Hepatocyte (in vitro differentiated cells): ENCODE results near the gene TACR2. TPM values are rescaled to one million over a fixed set of nuclear protein-coding genes. Genes with fewer than 3 reads are reported as not detected.

Experiments used
- DNase-seq: peaks from one replicate; pipeline ENCODE4 v3.0.0-alpha.2; 2016; ENCODE audit warnings: low spot score
- H2AFZ ChIP-seq: fragments of 200-600 bp; sonication (generic); 2 replicates; pipeline ENCODE4 v1.6.0; 2016; ENCODE audit warnings: antibody characterized with exemption, mild to moderate bottlenecking
- H3K27ac ChIP-seq: fragments of 200-600 bp; sonication (generic); 2 replicates; pipeline ENCODE4 v1.5.1; 2016; ENCODE audit warnings: mild to moderate bottlenecking
- H3K27me3 ChIP-seq: fragments of 200-600 bp; sonication (generic); 2 replicates; pipeline ENCODE4 v1.6.1; 2016
- H3K36me3 ChIP-seq: fragments of 200-600 bp; sonication (generic); replicated peaks from 2 replicates; pipeline ENCODE4 v1.5.1; 2016; ENCODE audit warnings: low read depth; ENCODE audit not compliant: insufficient read depth
- H3K4me1 ChIP-seq: fragments of 200-600 bp; sonication (generic); 2 replicates; pipeline ENCODE4 v1.5.1; 2016; ENCODE audit warnings: mild to moderate bottlenecking, moderate library complexity; ENCODE audit not compliant: insufficient read depth
- H3K4me2 ChIP-seq: fragments of 200-600 bp; sonication (generic); 2 replicates; pipeline ENCODE4 v1.6.0; 2016
- H3K4me3 ChIP-seq: fragments of 200-600 bp; sonication (generic); 2 replicates; pipeline ENCODE4 v1.5.1; 2016; ENCODE audit warnings: mild to moderate bottlenecking
- H3K79me2 ChIP-seq: fragments of 200-600 bp; sonication (generic); 2 replicates; pipeline ENCODE4 v1.6.0; 2017; ENCODE audit warnings: mild to moderate bottlenecking
- H3K9me2 ChIP-seq: fragments of 200-600 bp; sonication (generic); replicated peaks from 2 replicates; pipeline ENCODE4 v1.6.0; 2017; ENCODE audit warnings: mild to moderate bottlenecking; ENCODE audit not compliant: insufficient read depth
- H3K9me3 ChIP-seq: fragments of 200-600 bp; sonication (generic); 2 replicates; pipeline ENCODE4 v1.5.1; 2016; ENCODE audit warnings: low read depth, mild to moderate bottlenecking
- H4K20me1 ChIP-seq: fragments of 200-600 bp; sonication (generic); 2 replicates; pipeline ENCODE4 v1.6.0; 2016; ENCODE audit warnings: mild to moderate bottlenecking; ENCODE audit not compliant: insufficient read depth, poor library complexity, severe bottlenecking
- CTCF ChIP-seq: fragments of 200-600 bp; sonication (generic); IDR thresholded peaks from 2 replicates; pipeline ENCODE4 v1.5.1; 2016; ENCODE audit warnings: antibody characterized with exemption, mild to moderate bottlenecking; ENCODE audit not compliant: poor library complexity
- EZH2 ChIP-seq: fragments of 200-600 bp; sonication (generic); IDR thresholded peaks from 2 replicates; pipeline ENCODE4 v1.6.1; 2016; ENCODE audit warnings: antibody characterized with exemption, mild to moderate bottlenecking, borderline replicate concordance
- EZH2phosphoT487 ChIP-seq: fragments of 200-600 bp; sonication (generic); IDR thresholded peaks from one replicate; pipeline ENCODE4 v1.6.1; 2018; ENCODE audit warnings: antibody characterized with exemption, mild to moderate bottlenecking, low read depth, moderate library complexity; ENCODE audit not compliant: unreplicated experiment, severe bottlenecking
- WGBS: methylation state at CpG from one replicate; pipeline ENCODE4 v1.1.6; 2016; ENCODE audit warnings: low lambda C conversion rate; ENCODE audit errors: missing lambda C conversion rate; 5-methylcytosine and 5-hydroxymethylcytosine counted together
- polyA plus RNA-seq: library from polyadenylated mRNA; unstranded; fragments of >200 nt; fragmentation: Nextera tagmentation; extraction: Ambion mirVana; gene quantifications from 2 replicates; pipeline ENCODE4 v1.2.1, GENCODE V29; 2016
- total RNA-seq: library from RNA; depleted of rRNA; stranded (reverse); fragments of >200 nt; gene quantifications from 2 replicates; pipeline ENCODE4 v1.2.3, GENCODE V29; 2014

TACR2 gene
- total and polyA plus RNA-seq, 2 experiments from 2014 or later, result 0.07 TPM; not detected in 1

- Histone ChIP-seq H3K79me2 (peaks cover 55% of the 10 kb centered on the region), H3K9me2 (no peaks in the 10 kb centered on the region), H2AFZ (no peak overlapping the region), H3K4me1 (peaks cover 19% of the 10 kb centered on the region), H3K36me3 (no peaks in the 10 kb centered on the region), H3K4me3 (no peak overlapping the region), H3K27me3 (no peaks in the 10 kb centered on the region), H4K20me1 (no peaks in the 10 kb centered on the region), H3K4me2 (no peak overlapping the region), H3K27ac (peak overlapping the region; percentile 88), H3K9me3 (no peaks in the 10 kb centered on the region)
- no peak for TF ChIP-seq CTCF
- no peak for TF ChIP-seq EZH2phosphoT487
- TF ChIP-seq EZH2, result no peak
- no peak for DNase-seq
- 90% methylated on average over 8 of the region's 8 CpGs for WGBS
These were observed 40.4 kb upstream of the TACR2 start for GRCh38 chr10:69456880-69457693.

GRCh38 chr10:69455006-69455763, 38.5 kb upstream of the TACR2 start:
- H2AFZ ChIP-seq, result no peak overlapping the region
- no peaks in the 10 kb centered on the region for H3K27me3 ChIP-seq
- no peak overlapping the region for H3K4me3 ChIP-seq
- H3K79me2 ChIP-seq, result peaks cover 39% of the 10 kb centered on the region
- peaks cover 19% of the 10 kb centered on the region for H3K4me1 ChIP-seq
- H3K9me2 ChIP-seq, result no peaks in the 10 kb centered on the region
- WGBS, result 80% methylated on average over 10 of the region's 10 CpGs
- H3K4me2 ChIP-seq, result no peak overlapping the region
- no peak for DNase-seq
- no peaks in the 10 kb centered on the region for H3K36me3 ChIP-seq
- H3K9me3 ChIP-seq, result no peaks in the 10 kb centered on the region
- H4K20me1 ChIP-seq, result no peaks in the 10 kb centered on the region
- H3K27ac ChIP-seq, result no peak overlapping the region
- TF ChIP-seq EZH2phosphoT487 (no peak), EZH2 (no peak), CTCF (no peak)

GRCh38 chr10:69453795-69454194, 37.1 kb upstream of the TACR2 start:
- Histone ChIP-seq H3K9me3 (no peaks in the 10 kb centered on the region), H2AFZ (no peak overlapping the region), H3K4me1 (peaks cover 15% of the 10 kb centered on the region), H3K4me2 (no peak overlapping the region), H3K27me3 (no peaks in the 10 kb centered on the region), H3K79me2 (peaks cover 29% of the 10 kb centered on the region), H3K27ac (no peak overlapping the region), H3K36me3 (no peaks in the 10 kb centered on the region), H4K20me1 (no peaks in the 10 kb centered on the region), H3K4me3 (no peak overlapping the region), H3K9me2 (no peaks in the 10 kb centered on the region)
- no peak for TF ChIP-seq CTCF
- no peak for TF ChIP-seq EZH2phosphoT487
- no peak for TF ChIP-seq EZH2
- DNase-seq, result no peak
